Choroid plexus epithelial cell (primary cell): ENCODE results near the gene CDK6.

ENCODE experiments used
- DNase-seq: peaks from one replicate; pipeline ENCODE4 v3.0.0-alpha.2; 2010; ENCODE audit warnings: low read depth
- H3K4me3 ChIP-seq: 2 replicates; pipeline ENCODE4 v1.5.1; 2011; ENCODE audit warnings: low read depth, mild to moderate bottlenecking, control low read depth, low read length, moderate library complexity
- TF ChIP-seq, protein P1 (sequence below): conservative IDR thresholded peaks from 2 replicates; pipeline ENCODE4 v1.5.1; 2011; ENCODE audit warnings: low read depth, mild to moderate bottlenecking, control low read depth, inconsistent platforms, low read length, moderate library complexity

CDK6 gene

DNA sequence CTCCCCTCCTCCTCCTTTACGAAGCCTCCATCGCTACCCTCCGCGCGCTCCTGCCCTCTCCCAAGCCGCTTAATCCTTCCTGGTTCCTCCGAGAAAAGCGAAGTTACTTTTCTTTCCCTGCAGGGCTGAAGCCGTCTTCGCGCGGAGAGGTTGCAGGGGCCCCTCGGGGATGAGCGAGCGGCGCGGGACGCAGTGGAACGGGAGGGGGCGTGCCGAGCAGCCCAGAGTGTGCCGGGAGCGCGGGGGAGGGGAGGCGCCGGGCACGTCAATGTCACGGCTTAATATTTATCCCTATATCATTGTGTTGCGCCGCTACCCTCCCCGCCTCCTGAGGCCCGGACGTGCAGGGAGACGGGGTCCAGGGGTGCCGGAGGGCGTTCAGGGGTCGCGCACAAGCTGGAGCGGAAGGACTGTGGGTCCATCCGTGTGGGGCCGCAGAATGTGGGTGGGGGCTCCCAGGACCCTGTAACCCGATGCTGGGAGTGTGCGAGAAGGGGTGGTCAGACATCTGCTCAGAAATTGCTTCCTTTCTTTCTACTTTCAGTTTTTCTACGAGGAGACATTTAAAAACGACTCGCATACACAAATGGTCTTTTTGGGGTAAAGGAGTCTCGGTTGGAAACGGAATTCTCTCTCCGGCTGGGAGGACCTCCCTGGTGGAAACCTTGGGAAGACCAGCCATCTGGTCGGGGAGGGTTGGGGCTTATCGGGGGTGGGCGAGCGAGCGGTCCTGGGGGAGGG lies 2.4 kb downstream of the CDK6 start:
- TF ChIP-seq, protein P1, sequence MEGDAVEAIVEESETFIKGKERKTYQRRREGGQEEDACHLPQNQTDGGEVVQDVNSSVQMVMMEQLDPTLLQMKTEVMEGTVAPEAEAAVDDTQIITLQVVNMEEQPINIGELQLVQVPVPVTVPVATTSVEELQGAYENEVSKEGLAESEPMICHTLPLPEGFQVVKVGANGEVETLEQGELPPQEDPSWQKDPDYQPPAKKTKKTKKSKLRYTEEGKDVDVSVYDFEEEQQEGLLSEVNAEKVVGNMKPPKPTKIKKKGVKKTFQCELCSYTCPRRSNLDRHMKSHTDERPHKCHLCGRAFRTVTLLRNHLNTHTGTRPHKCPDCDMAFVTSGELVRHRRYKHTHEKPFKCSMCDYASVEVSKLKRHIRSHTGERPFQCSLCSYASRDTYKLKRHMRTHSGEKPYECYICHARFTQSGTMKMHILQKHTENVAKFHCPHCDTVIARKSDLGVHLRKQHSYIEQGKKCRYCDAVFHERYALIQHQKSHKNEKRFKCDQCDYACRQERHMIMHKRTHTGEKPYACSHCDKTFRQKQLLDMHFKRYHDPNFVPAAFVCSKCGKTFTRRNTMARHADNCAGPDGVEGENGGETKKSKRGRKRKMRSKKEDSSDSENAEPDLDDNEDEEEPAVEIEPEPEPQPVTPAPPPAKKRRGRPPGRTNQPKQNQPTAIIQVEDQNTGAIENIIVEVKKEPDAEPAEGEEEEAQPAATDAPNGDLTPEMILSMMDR, result peak; percentile 29
- DNase-seq, result peak; percentile 85
- peak overlapping the region; percentile 85 for H3K4me3 ChIP-seq

DNA sequence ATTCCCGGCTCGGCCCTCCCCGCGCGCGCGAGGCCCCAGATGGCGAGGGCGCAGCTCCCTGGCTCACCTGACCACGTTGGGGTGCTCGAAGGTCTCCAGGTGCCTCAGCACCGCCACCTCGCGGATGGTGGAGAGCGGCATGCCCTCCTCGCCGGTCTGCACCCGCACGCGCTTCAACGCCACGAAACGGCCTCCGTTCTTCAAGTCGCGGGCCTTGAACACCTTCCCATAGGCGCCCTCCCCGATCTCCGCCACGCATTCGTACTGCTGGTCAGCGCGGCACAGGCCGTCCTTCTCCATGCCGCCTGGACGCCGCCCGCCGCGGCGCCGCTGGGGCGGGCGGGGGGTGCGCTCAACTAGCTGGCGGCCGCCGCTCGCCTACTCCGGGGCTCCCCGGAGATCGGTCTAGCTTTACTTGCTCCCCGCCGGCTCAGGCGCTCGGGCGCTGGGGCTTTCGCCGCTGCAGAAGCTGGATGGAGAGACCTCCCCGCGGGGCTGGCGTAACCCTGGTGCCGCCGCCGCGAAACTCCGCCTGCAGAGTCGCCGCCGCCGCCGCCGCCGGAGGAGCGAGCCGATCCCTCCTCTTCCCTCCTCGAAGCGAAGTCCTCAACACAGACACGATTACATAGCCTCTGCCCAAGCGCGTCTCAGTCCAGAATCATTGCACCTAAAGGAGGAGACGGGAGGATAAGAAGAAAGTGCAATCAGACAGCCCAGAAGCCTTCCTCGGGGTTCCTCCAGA lies 3.2 kb downstream of the CDK6 start:
- DNase-seq, result peak; percentile 88
- peak overlapping the region; percentile 85 for H3K4me3 ChIP-seq
- TF ChIP-seq, protein P1, result peak; percentile 85

DNA sequence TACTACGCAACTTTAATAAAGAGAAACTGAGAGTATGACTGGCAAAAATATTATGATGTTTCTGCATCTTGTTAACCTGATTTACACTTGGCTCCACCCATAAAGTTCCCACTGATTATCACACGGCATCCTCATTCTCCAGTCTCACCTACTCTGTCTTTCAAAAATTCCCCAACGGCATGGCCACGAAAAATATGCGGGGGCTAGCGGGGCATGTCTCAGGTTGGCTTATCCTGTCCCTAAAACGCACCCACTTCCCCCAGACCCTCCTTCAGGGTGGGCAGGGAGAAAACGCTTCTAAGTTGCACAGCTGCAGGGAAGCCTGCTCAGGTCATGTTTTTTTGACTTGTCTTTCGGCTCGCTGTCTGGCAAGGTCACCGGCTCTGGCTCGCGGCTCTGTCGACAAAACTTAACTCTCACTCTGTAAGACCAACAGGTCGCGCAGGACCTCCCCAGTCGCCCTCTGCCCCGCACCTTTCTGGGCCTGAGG lies 3.8 kb downstream of the CDK6 start:
- no peak for DNase-seq
- H3K4me3 ChIP-seq, result peak overlapping the region; percentile 85
- TF ChIP-seq, protein P1, result no peak

DNA sequence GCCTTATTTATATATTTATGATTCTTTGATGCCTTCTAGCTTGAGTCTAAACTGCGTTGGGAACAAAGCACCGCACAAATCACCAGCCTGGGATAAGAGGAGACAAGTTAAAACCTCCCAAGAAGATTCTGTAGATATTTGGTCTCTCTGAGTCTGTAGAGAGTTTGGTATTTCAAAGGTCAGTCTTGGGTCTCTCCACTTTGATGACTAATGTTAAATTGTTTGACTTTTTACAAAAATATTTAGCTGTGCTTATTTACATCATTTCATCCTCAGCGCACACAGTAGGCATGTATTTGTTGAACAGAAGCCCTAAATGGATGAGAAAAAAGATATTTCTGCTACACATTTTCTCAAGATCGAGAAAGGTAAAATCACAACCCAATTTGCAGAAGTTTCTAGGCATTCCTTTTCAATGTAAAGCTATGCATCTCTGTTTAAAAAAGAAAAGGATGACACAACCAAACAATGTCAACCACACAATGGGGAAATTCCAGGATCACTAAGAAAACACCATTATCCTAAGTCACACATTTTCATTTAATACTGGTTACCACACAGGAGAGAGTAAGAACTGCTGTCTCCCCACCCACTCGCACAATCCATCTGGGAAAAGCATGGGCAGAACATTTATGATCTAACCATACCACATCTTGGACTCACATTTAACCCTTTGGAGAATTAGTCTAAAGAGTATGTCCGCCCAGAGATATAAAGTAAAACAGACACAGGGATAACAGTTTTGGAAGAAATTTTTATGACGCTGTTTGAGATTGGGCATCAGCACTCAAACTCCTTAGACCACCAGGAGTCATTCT lies 4.4 kb downstream of the CDK6 start:
- TF ChIP-seq, protein P1, result no peak
- H3K4me3 ChIP-seq, result peak overlapping the region; percentile 85
- peak; percentile 89 for DNase-seq

DNA sequence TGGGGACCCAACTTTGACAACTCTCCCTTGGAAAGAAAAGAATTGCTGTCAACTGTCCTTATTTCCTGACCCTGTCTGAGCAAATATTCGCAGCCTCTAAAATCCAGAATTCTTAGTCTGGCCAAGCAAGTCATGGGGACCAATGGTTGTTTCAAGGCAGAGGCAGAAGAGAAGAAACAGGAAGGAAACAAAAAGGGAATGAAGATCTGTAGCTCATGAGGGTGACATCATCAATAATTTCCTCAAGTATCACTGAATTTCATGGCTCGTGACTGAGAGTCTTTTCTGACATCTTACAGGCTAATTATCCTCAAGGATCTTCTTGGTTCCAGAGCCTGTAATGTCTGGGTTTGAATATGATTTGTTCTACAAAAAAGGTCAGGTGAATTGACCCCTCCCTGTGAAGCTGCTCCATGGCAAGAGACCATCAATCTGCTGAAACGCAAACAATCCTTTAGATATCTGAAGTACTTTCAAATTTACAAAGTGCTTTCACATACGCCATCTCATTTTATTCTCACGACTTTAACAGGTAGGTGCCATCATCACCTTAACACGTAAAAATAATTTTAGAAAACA lies 5.8 kb downstream of the CDK6 start:
- TF ChIP-seq, protein P1, result no peak
- no peak overlapping the region for H3K4me3 ChIP-seq
- DNase-seq, result peak; percentile 28

DNA sequence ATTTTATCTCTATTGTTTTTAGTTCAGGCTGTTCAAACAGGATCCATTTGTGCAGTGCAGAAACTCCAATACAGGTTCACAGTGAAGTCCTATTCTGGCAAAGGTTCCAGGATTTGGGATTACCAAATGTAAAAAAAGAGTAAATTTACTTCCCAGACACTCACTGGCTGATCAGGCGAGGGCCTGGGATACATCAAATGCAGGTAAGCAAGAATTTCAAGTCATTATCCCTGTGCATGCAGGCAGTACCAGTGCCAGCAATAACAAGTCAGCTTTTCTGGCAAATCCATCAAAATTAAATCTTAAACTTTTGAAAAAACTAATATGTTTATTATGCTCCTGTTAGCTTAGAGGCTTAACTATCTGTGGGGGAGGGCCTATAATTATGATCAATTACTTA lies 6.3 kb downstream of the CDK6 start:
- TF ChIP-seq, protein P1, result no peak
- DNase-seq, result no peak
- no peak overlapping the region for H3K4me3 ChIP-seq
